Activated T-cell treated with anti-CD3 and anti-CD28 coated beads for 48 hours (primary cell): ENCODE data around the gene PABPN1L.

Source experiments
- DNase-seq: peaks from one replicate; pipeline ENCODE4 v3.0.0-alpha.2; 2020; ENCODE audit warnings: low read depth

PABPN1L gene

DNA sequence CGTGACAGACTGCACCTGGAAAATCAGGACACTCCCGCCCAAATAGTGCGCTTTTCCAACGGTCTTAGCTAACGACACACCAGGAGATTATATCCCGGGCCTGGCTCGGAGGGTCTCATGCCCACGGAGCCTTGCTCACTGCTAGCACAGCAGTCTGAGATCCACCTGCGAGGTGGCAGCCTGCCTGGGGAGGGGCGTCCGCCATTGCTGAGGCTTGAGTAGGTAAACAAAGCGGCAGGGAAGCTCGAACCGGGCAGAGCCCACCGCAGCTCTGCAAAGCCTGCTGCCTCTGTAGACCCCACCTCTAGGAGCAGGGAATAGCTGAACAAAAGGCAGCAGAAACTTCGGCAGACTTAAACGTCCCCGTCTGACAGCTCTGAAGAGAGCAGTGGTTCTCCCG is 14.8 kb downstream of the PABPN1L start:
- DNase-seq = no peak

DNA sequence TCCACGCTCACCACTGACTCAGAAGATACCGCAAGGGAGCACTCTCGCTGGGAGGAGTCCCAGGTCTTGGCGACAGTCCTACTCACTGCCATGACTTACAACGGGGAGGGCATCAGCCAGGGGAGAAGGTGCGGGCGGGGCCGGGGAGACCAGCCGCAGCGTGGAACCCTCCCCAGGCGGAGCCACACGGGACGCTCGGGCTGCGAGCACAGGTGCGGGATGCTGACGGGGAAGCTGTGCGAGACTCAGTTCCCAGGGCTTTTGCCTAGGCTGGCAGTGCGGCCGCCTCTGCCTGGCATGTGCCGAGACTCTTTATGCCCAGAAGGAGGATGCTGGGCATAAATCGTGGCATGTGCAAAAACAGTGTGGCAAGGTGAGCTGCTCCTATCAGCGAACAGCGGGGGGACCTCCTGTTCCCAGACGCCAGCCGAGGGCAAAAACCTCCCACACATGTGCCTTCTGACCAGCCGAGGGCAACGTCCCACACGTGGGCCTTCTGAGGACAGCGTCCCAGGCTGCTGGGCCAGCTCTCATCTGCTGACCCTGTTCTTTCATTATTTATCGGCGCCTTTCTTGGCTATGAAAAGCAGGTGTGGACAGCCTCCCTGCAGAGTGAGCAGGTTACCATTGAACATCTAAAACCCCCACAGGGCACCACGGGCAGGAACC is 15.8 kb downstream of the PABPN1L start:
- no peak for DNase-seq

GRCh38 chr16:88848557-88848956 is 17.9 kb downstream of the PABPN1L start:
- no peak for DNase-seq

DNA sequence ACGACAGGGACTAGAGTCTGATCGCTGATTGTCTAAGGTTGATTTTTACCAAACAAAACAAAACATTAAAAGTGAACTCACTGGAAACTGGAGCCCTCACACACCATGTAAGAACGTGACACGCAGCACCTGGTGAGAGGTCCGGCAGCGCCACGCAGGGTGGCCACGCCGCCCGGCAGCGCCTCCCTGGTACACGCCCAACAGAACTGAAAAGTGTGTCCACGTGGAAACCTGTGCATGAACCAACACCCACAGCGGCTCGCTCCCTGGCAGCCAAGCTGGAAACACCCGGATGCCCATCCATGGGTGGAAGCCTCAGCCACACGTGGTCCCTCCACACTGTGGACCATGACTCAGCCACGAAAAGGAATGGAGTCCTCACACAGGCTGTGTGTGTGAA is 18.8 kb downstream of the PABPN1L start:
- DNase-seq = no peak

- no peak for DNase-seq
Measured at GRCh38 chr16:88846088-88846487, 20.4 kb downstream of the PABPN1L start.

DNA sequence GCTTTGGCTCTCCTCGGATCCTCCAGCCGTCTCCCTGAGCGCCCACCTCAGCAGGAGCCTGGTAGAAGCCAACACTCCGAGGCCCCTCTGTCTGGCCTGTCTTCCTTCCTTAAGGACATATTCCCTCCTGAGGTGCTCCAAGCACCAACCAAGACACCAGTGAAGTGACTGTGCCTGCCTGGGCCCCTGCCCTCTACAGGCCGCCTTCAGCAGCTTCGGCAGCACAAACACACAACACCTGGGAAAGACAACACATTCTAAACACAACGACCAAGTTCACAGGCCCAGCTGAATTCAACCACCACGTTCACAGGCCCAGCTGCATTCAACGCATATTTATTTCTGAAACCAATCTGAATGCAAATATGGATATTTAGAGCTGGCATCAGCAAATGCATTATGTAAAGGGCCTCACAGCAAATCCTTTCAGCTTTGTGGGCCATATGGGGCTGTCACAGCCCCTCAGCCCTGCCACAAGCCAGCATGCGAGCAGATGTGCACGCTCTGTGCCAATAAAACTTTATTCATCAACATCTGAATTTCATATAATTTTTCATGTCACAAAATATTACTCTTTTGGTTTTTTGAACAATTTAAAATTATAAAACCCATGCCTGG is 21.9 kb downstream of the PABPN1L start:
- DNase-seq = no peak

- DNase-seq = no peak
Measured at GRCh38 chr16:88843256-88843655, 23.2 kb downstream of the PABPN1L start.

DNA sequence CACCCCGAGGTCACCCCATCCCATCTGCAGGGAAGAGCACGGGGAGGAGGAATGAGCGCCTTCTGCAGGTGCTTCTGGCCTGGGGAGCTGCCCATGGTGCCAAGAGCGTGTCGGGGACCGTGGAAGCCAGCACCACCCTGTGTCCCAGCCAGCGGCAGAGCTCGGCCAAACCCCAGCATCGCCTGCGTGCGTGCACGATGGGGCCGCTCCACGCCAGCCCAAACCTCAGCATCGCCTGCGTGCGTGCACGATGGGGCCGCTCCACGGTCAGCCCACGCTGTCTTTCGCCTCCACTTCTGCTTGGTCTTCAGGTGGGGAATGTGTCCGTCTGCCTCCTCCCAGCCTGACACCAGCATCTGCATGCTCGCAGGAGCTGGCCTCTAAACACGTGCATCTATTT is 23.7 kb downstream of the PABPN1L start:
- DNase-seq = no peak

- no peak for DNase-seq
Measured at GRCh38 chr16:88842308-88842756, 24.1 kb downstream of the PABPN1L start.

DNA sequence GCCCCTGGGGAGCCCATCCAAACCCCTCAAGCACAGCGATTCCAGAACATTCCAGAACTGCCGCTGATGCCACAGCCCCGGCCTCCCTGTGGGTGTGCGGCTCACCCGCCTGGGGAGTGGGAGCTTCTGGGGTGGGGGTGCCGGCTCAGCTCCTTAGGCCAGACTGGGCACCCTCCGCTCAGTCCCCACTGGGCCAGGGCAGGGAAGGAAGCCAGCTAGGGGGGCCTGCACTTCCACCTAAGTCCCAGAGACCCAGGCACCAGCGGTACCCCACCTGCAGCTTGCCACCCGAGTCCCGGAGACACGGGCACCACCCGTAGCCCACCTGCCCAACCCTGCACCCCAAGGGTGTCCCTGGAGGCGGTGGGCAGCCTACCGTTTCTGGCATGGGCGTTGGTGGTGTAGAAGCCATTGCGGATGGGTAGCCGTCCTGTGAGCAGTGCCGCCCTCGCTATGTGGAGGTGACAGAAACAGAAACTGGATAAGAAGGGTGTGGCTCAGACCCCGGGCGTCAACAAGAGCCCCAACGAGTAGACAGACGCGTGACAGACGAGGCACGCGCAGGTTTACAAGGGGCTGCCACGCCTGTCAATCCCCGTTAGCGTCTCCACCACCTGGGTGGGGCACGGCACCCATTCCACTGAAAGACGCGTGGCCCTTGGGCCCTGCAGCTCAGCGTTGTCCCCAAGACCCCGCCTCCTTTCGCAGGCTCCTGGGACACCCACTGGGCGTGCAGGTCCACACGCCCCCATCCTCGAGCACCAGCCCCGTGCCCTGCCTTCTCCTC is 24.7 kb downstream of the PABPN1L start:
- no peak for DNase-seq

- DNase-seq = no peak
Measured at GRCh38 chr16:88840600-88841215, 25.8 kb downstream of the PABPN1L start.

GRCh38 chr16:88839745-88840599 is 26.5 kb downstream of the PABPN1L start:
- DNase-seq = no peak

DNA sequence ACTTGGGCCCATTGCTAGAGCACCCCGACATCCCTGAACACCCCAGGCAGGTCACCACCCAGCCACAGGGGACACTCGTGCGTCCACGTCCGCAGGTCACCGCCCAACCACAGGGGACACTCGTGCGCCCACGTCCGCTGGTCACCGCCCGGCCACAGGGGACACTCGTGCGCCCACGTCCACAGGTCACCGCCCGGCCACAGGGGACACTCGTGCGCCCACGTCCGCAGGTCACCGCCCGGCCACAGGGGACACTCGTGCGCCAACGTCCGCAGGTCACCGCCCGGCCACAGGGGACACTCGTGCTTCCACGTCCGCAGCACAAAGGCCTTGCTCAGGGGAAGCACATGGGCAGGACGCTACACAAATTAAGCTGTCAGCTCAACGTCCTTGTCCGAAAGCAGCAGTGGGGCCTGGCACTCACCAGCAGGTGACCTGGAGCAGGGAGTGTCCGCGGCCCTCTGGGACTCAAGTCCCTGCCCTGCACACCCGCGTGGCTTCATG is 27.4 kb downstream of the PABPN1L start:
- no peak for DNase-seq

DNA sequence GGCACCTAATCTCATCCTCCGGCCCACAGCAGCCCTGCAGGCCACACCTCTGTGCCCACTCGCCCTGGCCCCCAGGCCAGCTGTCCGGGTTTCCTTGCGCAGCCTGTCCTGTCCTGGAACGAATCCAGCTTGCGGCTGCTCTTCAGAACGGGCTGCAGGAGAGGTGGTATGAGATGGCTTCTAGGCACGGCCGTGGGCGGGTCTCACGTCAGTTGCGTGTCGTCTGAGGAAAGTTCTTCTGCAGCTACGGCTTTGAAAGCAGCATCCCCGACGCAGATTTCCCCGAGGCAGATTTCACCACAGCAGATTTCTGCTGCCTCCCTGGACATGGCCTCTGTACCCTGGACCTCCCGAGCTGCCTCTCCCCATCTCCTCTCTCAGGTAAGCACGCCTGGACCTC is 27.9 kb downstream of the PABPN1L start:
- DNase-seq = no peak

DNA sequence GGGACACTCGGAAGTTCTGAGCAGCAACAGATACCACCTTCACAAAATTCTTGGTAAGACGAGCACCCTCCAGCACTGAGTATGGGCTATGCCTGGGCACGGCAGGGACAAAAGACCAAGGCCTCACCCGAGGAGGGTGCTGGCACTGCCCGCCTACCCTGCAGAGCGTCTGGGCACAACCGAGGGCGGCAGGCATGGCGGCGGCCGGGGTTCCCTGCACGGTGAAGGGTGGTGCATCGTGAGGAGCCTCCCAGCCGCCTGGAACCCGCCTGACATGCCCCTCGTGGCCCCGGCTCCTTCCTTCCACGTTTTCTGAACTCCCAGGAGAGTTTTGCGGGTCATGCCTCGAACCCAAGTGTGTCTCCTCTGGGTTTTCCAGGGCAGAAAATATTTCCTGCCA is 28.7 kb downstream of the PABPN1L start:
- no peak for DNase-seq

GRCh38 chr16:88836791-88837190 is 29.7 kb downstream of the PABPN1L start:
- no peak for DNase-seq

- no peak for DNase-seq
Measured at GRCh38 chr16:88835818-88836217, 30.6 kb downstream of the PABPN1L start.

DNA sequence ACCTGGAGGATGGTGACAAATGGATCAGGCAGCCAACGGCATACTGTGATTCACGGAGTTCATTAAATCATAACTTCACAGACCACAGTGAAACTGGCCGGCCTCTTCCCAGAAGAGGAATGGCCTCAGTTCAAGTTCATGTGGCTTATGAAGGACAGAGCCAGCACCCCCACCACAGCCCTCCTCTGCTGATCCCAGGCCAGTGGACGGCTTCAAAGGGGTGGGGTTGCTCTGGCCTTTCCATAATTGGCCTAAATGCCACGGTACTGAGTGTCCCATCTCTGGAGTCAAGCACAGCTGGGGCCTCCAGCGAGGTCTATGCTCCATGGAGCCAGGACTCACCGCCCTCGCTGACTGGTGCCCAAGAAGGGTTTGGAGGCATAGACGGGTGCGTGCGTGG is 31.1 kb downstream of the PABPN1L start:
- no peak for DNase-seq

GRCh38 chr16:88834670-88835069 is 31.8 kb downstream of the PABPN1L start:
- DNase-seq = no peak

DNA sequence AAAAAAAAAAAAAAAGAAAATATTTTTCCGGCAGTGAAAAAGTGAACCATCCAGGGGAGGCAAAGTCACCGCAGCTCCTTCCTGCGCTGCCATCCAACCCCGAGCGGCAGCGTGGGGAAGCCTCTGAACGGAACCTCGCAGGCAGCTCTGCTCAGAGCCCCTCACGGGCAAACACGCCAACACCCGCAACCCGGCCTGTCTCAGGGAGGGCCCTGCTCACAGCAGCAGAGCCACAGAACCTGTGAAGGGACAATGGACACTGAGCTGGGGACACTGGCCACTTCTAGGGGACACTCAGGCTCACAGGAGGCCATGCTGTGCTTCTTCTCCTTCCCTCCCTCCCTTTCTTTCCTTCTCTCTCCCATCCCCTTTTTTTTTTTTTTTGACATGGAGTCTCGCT is 33.4 kb downstream of the PABPN1L start:
- DNase-seq = no peak

GRCh38 chr16:88831838-88832237 is 34.6 kb downstream of the PABPN1L start:
- DNase-seq = no peak

DNA sequence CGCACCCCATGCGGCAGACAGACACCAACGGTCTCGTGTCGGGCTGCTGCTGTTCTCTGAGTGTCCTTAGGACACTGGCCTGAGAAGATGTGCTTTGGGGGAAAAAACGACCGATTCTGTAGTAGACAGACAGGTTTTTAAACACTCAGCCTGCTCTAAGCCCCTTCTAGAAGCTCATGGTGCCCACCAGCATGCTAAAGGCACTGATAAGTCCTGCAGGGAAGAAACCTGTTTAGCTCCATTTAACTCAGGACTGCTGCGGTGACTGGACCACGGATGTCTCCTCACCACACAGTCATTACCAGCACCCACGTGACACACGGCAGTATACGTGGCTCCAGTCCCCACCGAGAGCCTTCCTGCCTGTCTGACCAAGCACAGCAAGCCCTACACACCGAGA is 35.7 kb downstream of the PABPN1L start:
- no peak for DNase-seq
